Right atrium auricular region (tissue), 2 donors: ENCODE measurements around the gene SORBS1. TPM values are rescaled to one million over a fixed set of nuclear protein-coding genes. Genes with fewer than 3 reads are reported as not detected.

Source experiments
- DNase-seq: peaks from one replicate; pipeline ENCODE4 v3.0.0-alpha.2; 2019; ENCODE audit warnings: low spot score
- H3K27ac ChIP-seq, 2 donors: fragments of 200-600 bp; sonication (generic); 1 replicate in 1 of 2; 2 replicates in 1 of 2; pipeline ENCODE4 v1.5.1; 2016 to 2019
- H3K27me3 ChIP-seq, 2 donors: fragments of 200-600 bp; sonication (generic); one replicate each; pipeline versions ENCODE4 v1.5.1 to v1.6.0; 2017 to 2019
- H3K36me3 ChIP-seq: fragments of 200-600 bp; sonication (generic); one replicate; pipeline ENCODE4 v1.5.1; 2016
- H3K4me1 ChIP-seq, 2 donors: fragments of 200-600 bp; sonication (generic); one replicate each; pipeline versions ENCODE4 v1.5.1 to v1.6.0; 2017 to 2019
- H3K4me3 ChIP-seq, 2 donors: fragments of 200-600 bp; sonication (generic); 1 replicate in 1 of 2; 2 replicates in 1 of 2; pipeline ENCODE4 v1.5.1; 2017 to 2019; ENCODE audit warnings: mild to moderate bottlenecking in 1 of 2, moderate library complexity in 1 of 2
- H3K9me3 ChIP-seq, 2 donors: fragments of 200-600 bp; sonication (generic); one replicate each; pipeline ENCODE4 v1.5.1; 2019
- total RNA-seq, 2 donors: library from RNA; depleted of rRNA; stranded (reverse); fragments of >200 nt; gene quantifications; one replicate each; pipeline ENCODE4 v1.1.0, GENCODE V29; 2016
- TF ChIP-seq, protein P1 (sequence below), 2 donors: fragments of 200-600 bp; sonication (generic); IDR thresholded peaks; one replicate each; pipeline ENCODE4 v1.5.1; 2019; ENCODE audit warnings: antibody characterized with exemption in 2 of 2

SORBS1 gene
- total RNA-seq, 2 donors from 2014 or later, result 742 to 815 TPM

DNA sequence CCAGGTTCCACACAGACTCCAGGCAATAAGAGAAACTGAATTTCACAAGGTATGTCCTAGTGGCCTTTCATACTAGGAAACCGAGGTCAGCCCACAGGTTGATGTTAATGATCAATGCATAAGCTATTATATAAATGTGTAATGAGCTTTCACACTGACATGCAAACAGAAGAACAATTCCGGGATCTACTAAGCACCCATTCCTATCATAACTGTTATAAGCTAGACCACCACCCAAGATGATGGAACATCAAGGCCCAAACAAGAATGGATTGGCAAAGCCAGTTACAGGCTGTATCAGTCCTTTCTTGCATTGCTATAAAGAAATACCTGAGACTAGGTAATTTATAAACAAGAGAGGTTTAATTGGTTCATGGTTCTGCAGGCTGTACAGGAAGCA is 15.2 kb downstream of the SORBS1 start:
- no peak overlapping the region for H3K4me3 ChIP-seq
- H3K9me3 ChIP-seq, result no peaks in the 10 kb centered on the region
- peaks cover 0 to 87% of the 10 kb centered on the region in 2 donors for H3K4me1 ChIP-seq
- no peaks in the 10 kb centered on the region for H3K27me3 ChIP-seq
- H3K27ac ChIP-seq, result peak overlapping the region; percentile 85 to 95
- DNase-seq, result no peak
- peaks cover 5% of the 10 kb centered on the region for H3K36me3 ChIP-seq
- TF ChIP-seq, protein P1, sequence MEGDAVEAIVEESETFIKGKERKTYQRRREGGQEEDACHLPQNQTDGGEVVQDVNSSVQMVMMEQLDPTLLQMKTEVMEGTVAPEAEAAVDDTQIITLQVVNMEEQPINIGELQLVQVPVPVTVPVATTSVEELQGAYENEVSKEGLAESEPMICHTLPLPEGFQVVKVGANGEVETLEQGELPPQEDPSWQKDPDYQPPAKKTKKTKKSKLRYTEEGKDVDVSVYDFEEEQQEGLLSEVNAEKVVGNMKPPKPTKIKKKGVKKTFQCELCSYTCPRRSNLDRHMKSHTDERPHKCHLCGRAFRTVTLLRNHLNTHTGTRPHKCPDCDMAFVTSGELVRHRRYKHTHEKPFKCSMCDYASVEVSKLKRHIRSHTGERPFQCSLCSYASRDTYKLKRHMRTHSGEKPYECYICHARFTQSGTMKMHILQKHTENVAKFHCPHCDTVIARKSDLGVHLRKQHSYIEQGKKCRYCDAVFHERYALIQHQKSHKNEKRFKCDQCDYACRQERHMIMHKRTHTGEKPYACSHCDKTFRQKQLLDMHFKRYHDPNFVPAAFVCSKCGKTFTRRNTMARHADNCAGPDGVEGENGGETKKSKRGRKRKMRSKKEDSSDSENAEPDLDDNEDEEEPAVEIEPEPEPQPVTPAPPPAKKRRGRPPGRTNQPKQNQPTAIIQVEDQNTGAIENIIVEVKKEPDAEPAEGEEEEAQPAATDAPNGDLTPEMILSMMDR (IDR thresholded peaks at IDR 0.05), result no peak

DNA sequence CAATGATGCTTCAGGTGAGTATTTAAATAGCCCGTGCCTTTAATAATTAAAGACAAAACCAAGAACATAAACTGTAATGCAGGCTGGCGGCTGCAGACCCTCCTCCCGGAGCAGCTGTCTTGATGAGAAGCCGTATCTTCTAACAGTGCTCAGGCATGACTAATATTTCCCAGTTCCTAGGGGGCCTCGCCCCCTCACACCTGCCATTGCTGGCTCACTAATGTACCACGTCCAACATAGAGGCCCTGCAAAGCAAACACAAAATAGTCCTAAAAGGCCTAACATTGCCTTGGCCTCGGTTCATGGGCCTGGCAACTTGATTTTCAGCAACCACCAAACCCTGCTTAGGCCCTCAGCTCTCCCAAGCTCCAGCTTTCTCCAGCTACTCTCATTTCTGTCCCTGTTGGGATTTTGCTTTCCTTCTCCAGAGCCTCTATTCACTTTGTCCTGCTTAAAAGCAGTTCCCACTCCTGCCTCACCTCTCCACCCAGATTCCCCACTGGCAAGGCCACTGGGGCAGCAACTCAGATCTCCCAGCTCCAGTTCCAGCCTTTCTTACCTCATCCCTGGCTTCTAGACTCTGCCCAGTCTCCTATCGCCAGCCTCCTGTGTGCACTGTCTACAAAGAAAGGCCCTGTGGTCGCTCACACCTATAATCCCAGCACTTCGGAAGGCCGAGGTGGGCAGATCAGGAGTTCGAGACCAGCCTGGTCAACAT is 16.2 kb downstream of the SORBS1 start:
- no peaks in the 10 kb centered on the region for H3K9me3 ChIP-seq
- TF ChIP-seq, protein P1 (IDR thresholded peaks at IDR 0.05), result no peak
- no peaks in the 10 kb centered on the region for H3K27me3 ChIP-seq
- H3K4me1 ChIP-seq, result peaks cover 0 to 87% of the 10 kb centered on the region in 2 donors
- DNase-seq, result no peak
- no peak overlapping the region for H3K4me3 ChIP-seq
- peak overlapping the region; percentile 85 to 95 for H3K27ac ChIP-seq
- peaks cover 5% of the 10 kb centered on the region for H3K36me3 ChIP-seq

DNA sequence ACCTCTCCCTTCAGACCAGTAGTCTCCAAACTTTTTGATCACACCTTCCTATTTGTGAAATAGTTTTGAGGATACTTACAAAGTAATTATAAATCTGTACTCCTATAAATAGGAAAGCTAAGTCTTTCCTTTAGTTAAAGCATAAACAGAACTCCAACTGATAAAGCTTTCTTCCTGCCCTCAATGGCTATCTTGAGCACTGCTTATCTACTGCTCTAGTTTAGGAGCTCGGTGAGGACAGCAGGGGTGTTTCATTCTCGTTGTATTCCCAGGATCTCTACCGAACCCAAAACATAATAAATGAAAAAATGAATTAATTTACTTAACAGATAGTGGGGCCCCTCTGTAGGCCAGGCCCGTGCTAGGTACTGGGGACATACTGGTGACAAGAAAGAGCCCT is 17.7 kb downstream of the SORBS1 start:
- H3K4me3 ChIP-seq, result no peak overlapping the region
- no peaks in the 10 kb centered on the region for H3K27me3 ChIP-seq
- no peaks in the 10 kb centered on the region for H3K9me3 ChIP-seq
- no peak for DNase-seq
- H3K36me3 ChIP-seq, result peaks cover 7% of the 10 kb centered on the region
- peaks cover 0 to 93% of the 10 kb centered on the region in 2 donors for H3K4me1 ChIP-seq
- peak overlapping the region; percentile 85 to 95 for H3K27ac ChIP-seq
- TF ChIP-seq, protein P1 (IDR thresholded peaks at IDR 0.05), result no peak

DNA sequence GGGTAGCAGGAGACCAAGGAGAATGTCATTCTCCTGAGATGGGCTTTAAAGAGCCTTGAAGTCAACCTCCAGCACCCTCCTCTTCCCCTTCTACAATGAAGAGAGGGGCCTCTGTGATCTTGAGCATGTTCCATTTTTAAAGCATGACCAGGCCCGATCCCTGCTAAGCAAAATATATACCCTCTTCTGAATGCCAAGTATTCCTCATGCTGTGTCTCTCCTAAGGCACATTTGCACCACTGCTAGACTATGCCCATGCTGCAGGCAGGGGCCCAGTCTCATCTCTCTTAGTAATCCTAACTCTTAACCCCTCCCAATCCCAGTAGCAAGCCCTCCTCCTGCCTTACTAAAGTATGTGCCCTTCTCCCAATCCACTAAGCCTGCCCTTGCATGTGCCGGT is 18.4 kb downstream of the SORBS1 start:
- Histone ChIP-seq H3K27ac (peak overlapping the region; percentile 85 to 95), H3K4me1 (peaks cover 0 to 94% of the 10 kb centered on the region in 2 donors), H3K27me3 (no peaks in the 10 kb centered on the region), H3K4me3 (no peak overlapping the region), H3K9me3 (no peaks in the 10 kb centered on the region), H3K36me3 (peaks cover 14% of the 10 kb centered on the region)
- no peak for DNase-seq
- TF ChIP-seq, protein P1 (IDR thresholded peaks at IDR 0.05), result no peak

DNA sequence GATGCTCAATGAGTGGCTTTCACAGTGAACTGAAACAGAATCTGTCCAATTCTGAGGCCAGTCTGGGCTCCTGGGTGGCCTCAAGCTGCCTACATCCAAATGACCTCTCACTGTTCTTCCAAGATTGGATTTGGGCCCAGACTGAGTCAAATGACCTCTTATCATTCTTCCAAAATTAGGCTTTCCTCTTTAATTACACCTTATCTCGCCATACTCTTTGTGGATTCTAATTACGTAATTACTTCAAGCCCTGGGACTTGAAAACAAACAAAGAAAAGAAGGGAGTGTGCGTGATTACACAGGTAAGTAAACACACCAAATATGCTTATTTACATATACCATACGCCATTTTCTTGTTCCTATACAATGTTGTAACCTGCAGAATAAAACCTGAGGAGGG is 18.8 kb downstream of the SORBS1 start:
- TF ChIP-seq, protein P1 (IDR thresholded peaks at IDR 0.05), result no peak
- no peaks in the 10 kb centered on the region for H3K27me3 ChIP-seq
- DNase-seq, result no peak
- H3K9me3 ChIP-seq, result no peaks in the 10 kb centered on the region
- peaks cover 18% of the 10 kb centered on the region for H3K36me3 ChIP-seq
- peak overlapping the region; percentile 85 to 95 for H3K27ac ChIP-seq
- H3K4me1 ChIP-seq, result peaks cover 0 to 94% of the 10 kb centered on the region in 2 donors
- H3K4me3 ChIP-seq, result no peak overlapping the region
